Measurements from ENCODE around the gene NFKBIA.

DNA sequence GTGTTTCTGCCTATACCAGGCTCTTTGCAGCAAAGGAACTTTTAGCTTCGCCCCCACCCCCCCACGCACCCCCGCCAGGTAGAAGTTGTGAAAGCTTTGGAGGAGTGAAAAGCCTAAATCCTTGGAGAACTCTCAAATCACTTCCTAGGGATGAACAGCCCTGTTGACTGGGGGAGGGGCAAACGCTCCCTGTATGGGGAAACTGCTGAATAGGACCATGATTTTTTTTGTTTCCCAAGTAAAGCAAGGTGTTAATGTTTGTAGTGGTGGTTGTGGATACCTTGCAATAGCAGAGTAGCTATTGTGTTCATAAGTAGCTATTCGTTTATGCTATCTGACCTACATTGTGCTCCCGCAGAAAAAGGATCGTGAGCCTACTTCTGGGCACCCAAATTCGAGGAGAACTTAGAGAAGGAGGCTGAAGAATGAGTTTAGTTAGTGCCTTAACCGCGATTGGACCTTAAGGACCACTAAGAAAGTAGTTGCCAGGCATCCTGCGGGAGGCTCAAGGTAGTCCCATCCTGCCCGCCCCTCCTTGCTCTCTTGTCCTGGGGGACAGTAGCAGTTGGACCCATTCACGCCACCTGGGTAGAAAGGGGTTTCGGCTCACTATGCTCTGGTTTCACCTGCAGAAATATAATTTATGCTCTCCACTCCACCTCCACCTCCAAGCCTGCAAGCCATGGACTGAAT is 901 bp upstream of the NFKBIA start:
- TF ChIP-seq, protein P1, sequence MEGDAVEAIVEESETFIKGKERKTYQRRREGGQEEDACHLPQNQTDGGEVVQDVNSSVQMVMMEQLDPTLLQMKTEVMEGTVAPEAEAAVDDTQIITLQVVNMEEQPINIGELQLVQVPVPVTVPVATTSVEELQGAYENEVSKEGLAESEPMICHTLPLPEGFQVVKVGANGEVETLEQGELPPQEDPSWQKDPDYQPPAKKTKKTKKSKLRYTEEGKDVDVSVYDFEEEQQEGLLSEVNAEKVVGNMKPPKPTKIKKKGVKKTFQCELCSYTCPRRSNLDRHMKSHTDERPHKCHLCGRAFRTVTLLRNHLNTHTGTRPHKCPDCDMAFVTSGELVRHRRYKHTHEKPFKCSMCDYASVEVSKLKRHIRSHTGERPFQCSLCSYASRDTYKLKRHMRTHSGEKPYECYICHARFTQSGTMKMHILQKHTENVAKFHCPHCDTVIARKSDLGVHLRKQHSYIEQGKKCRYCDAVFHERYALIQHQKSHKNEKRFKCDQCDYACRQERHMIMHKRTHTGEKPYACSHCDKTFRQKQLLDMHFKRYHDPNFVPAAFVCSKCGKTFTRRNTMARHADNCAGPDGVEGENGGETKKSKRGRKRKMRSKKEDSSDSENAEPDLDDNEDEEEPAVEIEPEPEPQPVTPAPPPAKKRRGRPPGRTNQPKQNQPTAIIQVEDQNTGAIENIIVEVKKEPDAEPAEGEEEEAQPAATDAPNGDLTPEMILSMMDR (optimal IDR thresholded peaks at IDR 0.05 in 1 of 3, IDR thresholded peaks at IDR 0.05 in 1 of 3, conservative IDR thresholded peaks at IDR 0.05 in 1 of 3; ENCODE audit: extremely low read depth in 1 of 3, insufficient read depth in 2 of 3, low read length in 3 of 3), result no peak
- no peak for TF ChIP-seq EZH2 (IDR thresholded peaks at IDR 0.05; ENCODE audit: low read length)

Measured in keratinocyte (primary cell).